OCI-LY7 (cell line): ENCODE measurements around the gene MTAP. TPM values are rescaled to one million over a fixed set of nuclear protein-coding genes. Genes with fewer than 3 reads are reported as not detected.

ENCODE experiments used
- BruUV-seq: library from RNA; stranded (reverse); fragments of 400-500 nt; replicated peaks from 2 replicates; lab custom pipeline; 2021; lab: Mats Ljungman, UMichigan
- CTCF ChIA-PET: fragments of 300-600 bp; sonication (Branson Sonifier 250); formaldehyde crosslinking; loops from one replicate; lab custom pipeline; 2022; ENCODE audit warnings: antibody characterized with exemption; ENCODE audit not compliant: unreplicated experiment; lab: Charles Lee
- POLR2A ChIA-PET: fragments of 300-600 bp; sonication (Branson Sonifier 250); formaldehyde crosslinking; loops from one replicate; lab custom pipeline; 2022; ENCODE audit warnings: antibody characterized with exemption; lab: Charles Lee
- DNase-seq: peaks from one replicate; pipeline ENCODE4 v3.0.0-alpha.2; 2015; ENCODE audit warnings: low spot score
- H2AFZ ChIP-seq: fragments of 200-600 bp; sonication (generic), shearing (Covaris generic); 2 replicates; pipeline ENCODE4 v1.6.1; 2014; ENCODE audit warnings: mild to moderate bottlenecking, antibody characterized with exemption, low read length, moderate library complexity
- H3K27ac ChIP-seq: fragments of 200-600 bp; sonication (generic); 2 replicates; pipeline ENCODE4 v1.5.1; 2014; ENCODE audit warnings: mixed run types, low read depth, mild to moderate bottlenecking, moderate library complexity, low read length, inconsistent platforms; ENCODE audit not compliant: poor library complexity, severe bottlenecking
- H3K36me3 ChIP-seq: fragments of 200-600 bp; sonication (generic); 2 replicates; pipeline ENCODE4 v1.6.1; 2014; ENCODE audit warnings: mild to moderate bottlenecking, antibody characterized with exemption, low read length, moderate library complexity, mixed read lengths; ENCODE audit not compliant: insufficient read depth
- H3K4me1 ChIP-seq: fragments of 200-600 bp; sonication (generic); 2 replicates; pipeline ENCODE4 v1.5.1; 2014; ENCODE audit warnings: mild to moderate bottlenecking, low read length; ENCODE audit not compliant: insufficient read depth, poor library complexity, severe bottlenecking
- H3K4me2 ChIP-seq: fragments of 200-600 bp; sonication (generic); 2 replicates; pipeline ENCODE4 v1.6.1; 2014; ENCODE audit warnings: mild to moderate bottlenecking, low read length
- H3K4me3 ChIP-seq: fragments of 200-600 bp; sonication (generic); 2 replicates; pipeline ENCODE4 v1.5.1; 2014; ENCODE audit warnings: mild to moderate bottlenecking, low read depth, low read length; ENCODE audit not compliant: poor library complexity, severe bottlenecking
- H3K79me2 ChIP-seq: fragments of 200-600 bp; sonication (generic); 2 replicates; pipeline ENCODE4 v1.6.1; 2016; ENCODE audit warnings: low read depth, mild to moderate bottlenecking, low read length, moderate library complexity, mixed read lengths; ENCODE audit not compliant: insufficient read depth
- H3K9me2 ChIP-seq: fragments of 200-600 bp; sonication (generic); 2 replicates; pipeline ENCODE4 v1.6.1; 2016; ENCODE audit warnings: mild to moderate bottlenecking, low read length, mixed read lengths; ENCODE audit not compliant: insufficient read depth
- H3K9me3 ChIP-seq: fragments of 200-600 bp; sonication (generic); 2 replicates; pipeline ENCODE4 v1.6.1; 2014; ENCODE audit warnings: mild to moderate bottlenecking, mixed run types, low read length, mixed read lengths
- H4K20me1 ChIP-seq: fragments of 200-600 bp; sonication (generic); 2 replicates; pipeline ENCODE4 v1.6.1; 2014; ENCODE audit warnings: mild to moderate bottlenecking, antibody characterized with exemption, low read length, moderate library complexity, mixed read lengths; ENCODE audit not compliant: insufficient read depth
- CTCF ChIP-seq: fragments of 200-600 bp; sonication (generic); conservative IDR thresholded peaks from 2 replicates; pipeline ENCODE4 v1.5.1; 2014; ENCODE audit warnings: mild to moderate bottlenecking, antibody characterized with exemption, low read length, moderate library complexity, mixed read lengths
- EZH2phosphoT487 ChIP-seq: fragments of 200-600 bp; sonication (generic); IDR thresholded peaks from 2 replicates; pipeline ENCODE4 v1.6.1; 2018; ENCODE audit warnings: low read depth, borderline replicate concordance, mild to moderate bottlenecking, mixed run types, antibody characterized with exemption, low read length, moderate library complexity, mixed read lengths
- intact Hi-C: fragments of 100-400 bp; cut with micrococcal nuclease; formaldehyde crosslinking; loops from one replicate; pipeline ENCODE4 v1.10.0; 2022; ENCODE audit not compliant: unreplicated experiment
- total RNA-seq, 2 experiments: library from RNA; depleted of rRNA in 1 of 2; stranded (reverse); fragments of >200 nt in 1 of 2; shearing (Covaris generic) in 1 of 2; gene quantifications; 2 replicates each; pipeline ENCODE4 v1.2.3, GENCODE V29; 2014 to 2022

MTAP gene
- total RNA-seq, 2 experiments from 2014 or later = 41.6 to 101 TPM

GRCh38 chr9:21779397-21779796, 23.0 kb upstream of the MTAP start:
- Histone ChIP-seq H3K4me2 (no peak overlapping the region), H3K79me2 (no peaks in the 10 kb centered on the region), H3K4me3 (no peak overlapping the region), H2AFZ (no peak overlapping the region), H4K20me1 (no peaks in the 10 kb centered on the region), H3K9me2 (no peaks in the 10 kb centered on the region), H3K4me1 (peaks cover 6% of the 10 kb centered on the region), H3K9me3 (no peaks in the 10 kb centered on the region), H3K36me3 (no peaks in the 10 kb centered on the region), H3K27ac (no peak overlapping the region)
- CTCF ChIA-PET = no interaction called here
- no peak for TF ChIP-seq CTCF
- TF ChIP-seq EZH2phosphoT487 = no peak
- POLR2A ChIA-PET = no interaction called here
- DNase-seq = no peak
- intact Hi-C loops = no loop called here
- BruUV-seq = no TSS peak

GRCh38 chr9:21781656-21782055, 20.8 kb upstream of the MTAP start:
- Histone ChIP-seq H2AFZ (no peak overlapping the region), H3K79me2 (no peaks in the 10 kb centered on the region), H3K27ac (no peak overlapping the region), H3K4me3 (no peak overlapping the region), H3K36me3 (no peaks in the 10 kb centered on the region), H3K4me2 (no peak overlapping the region), H4K20me1 (no peaks in the 10 kb centered on the region), H3K4me1 (peaks cover 6% of the 10 kb centered on the region), H3K9me2 (no peaks in the 10 kb centered on the region), H3K9me3 (no peaks in the 10 kb centered on the region)
- BruUV-seq = no TSS peak
- CTCF ChIA-PET = no interaction called here
- DNase-seq = no peak
- TF ChIP-seq CTCF (no peak), EZH2phosphoT487 (no peak)
- POLR2A ChIA-PET = interaction anchor here (0.7 to 0.8 kb wide), 2 partner anchors 320 to 347 kb away, joined by 3 read pairs; no protein-coding TSS in a partner anchor
- intact Hi-C loops = loop anchor here (10.0 kb wide), 1 partner anchor 587 kb away; no protein-coding TSS in a partner anchor

GRCh38 chr9:21782205-21782604, 20.2 kb upstream of the MTAP start:
- no peak overlapping the region for H3K27ac ChIP-seq
- H3K9me3 ChIP-seq = no peaks in the 10 kb centered on the region
- intact Hi-C loops = loop anchor here (10.0 kb wide), 1 partner anchor 587 kb away; no protein-coding TSS in a partner anchor
- H3K4me3 ChIP-seq = no peak overlapping the region
- POLR2A ChIA-PET = no interaction called here
- H2AFZ ChIP-seq = no peak overlapping the region
- no peaks in the 10 kb centered on the region for H4K20me1 ChIP-seq
- CTCF ChIA-PET = no interaction called here
- H3K4me2 ChIP-seq = no peak overlapping the region
- H3K36me3 ChIP-seq = no peaks in the 10 kb centered on the region
- no peaks in the 10 kb centered on the region for H3K79me2 ChIP-seq
- no TSS peak for BruUV-seq
- DNase-seq = no peak
- TF ChIP-seq EZH2phosphoT487 (no peak), CTCF (no peak)
- H3K9me2 ChIP-seq = no peaks in the 10 kb centered on the region
- H3K4me1 ChIP-seq = peaks cover 6% of the 10 kb centered on the region
